Measurements from ENCODE around the gene DNAJC6. TPM values are rescaled to one million over a fixed set of nuclear protein-coding genes. Genes with fewer than 3 reads are reported as not detected.

DNAJC6 gene
- total and polyA plus RNA-seq, 2 donors from 2014 or later: 2.9 to 5.8 TPM

DNA sequence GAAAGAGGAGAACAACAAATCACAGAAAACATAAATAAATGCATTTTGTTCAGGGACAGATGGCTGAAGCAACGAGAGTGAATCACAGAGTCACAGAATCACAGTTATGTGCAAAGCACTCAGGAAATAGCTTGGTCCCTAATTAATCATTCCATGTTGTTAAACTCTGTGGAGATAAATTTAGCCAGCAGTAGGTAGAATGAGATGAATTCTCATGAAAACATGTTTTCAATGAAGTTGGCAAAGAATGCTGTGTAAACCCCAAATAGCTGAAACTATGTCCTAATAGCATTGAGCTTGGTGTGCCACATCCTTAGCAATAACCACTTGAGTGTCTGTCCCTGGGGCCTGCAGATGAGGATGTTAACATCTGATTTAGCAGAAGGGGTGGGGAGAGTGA, 131.6 kb downstream of the DNAJC6 start:
- FAIRE-seq (no peak), DNase-seq (no peak)
- TF ChIP-seq CTCF (IDR thresholded peaks at IDR 0.05; ENCODE audit: borderline replicate concordance, extremely low read depth, insufficient read depth): no peak
- Histone ChIP-seq H3K27ac (ENCODE audit: low read depth in 2 of 2, low read length in 2 of 2) (no peak overlapping the region), H3K4me3 (ENCODE audit: low read length in 3 of 3) (no peak overlapping the region), H3K9ac (ENCODE audit: low read length in 3 of 3) (no peak overlapping the region), H3K27me3 (ENCODE audit: control insufficient read depth, insufficient read depth, low read length) (no peaks in the 10 kb centered on the region), H3K4me1 (ENCODE audit: control insufficient read depth in 2 of 3, insufficient read depth in 2 of 3, low read depth in 1 of 3, low read length in 3 of 3) (peaks cover 0 to 2% (median 0%) of the 10 kb centered on the region in 3 donors), H3K36me3 (ENCODE audit: control insufficient read depth in 2 of 3, insufficient read depth in 3 of 3, low read length in 3 of 3) (no peaks in the 10 kb centered on the region), H3K9me3 (ENCODE audit: control insufficient read depth in 2 of 3, insufficient read depth in 1 of 3, low read length in 3 of 3) (no peaks in the 10 kb centered on the region)
- intact Hi-C loops (cut with DNase I): no loop called here

DNA sequence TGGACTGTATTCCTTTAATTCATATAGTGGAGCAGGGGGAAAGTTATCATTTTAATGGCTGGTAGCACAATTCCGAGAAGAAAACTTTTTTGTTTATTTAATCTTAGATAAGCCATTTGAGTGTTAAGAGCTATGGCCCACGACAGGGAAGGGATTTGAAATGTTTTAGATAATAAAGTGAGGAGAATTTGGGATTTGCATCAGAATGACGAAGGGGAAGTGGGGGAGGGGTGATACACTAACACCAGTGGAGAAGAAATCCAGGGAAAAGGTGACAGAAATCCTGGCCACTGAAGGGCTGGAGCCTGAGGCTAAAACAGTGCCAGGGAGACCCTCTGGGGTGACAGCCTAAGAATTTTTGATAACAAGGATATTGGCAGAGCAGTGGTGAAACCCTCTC, 132.1 kb downstream of the DNAJC6 start:
- no peaks in the 10 kb centered on the region for H3K9me3 ChIP-seq (ENCODE audit: control insufficient read depth in 2 of 3, insufficient read depth in 1 of 3, low read length in 3 of 3)
- FAIRE-seq: no peak
- H3K36me3 ChIP-seq (ENCODE audit: control insufficient read depth in 2 of 3, insufficient read depth in 3 of 3, low read length in 3 of 3): no peaks in the 10 kb centered on the region
- no peaks in the 10 kb centered on the region for H3K27me3 ChIP-seq (ENCODE audit: control insufficient read depth, insufficient read depth, low read length)
- H3K4me3 ChIP-seq (ENCODE audit: low read length in 3 of 3): no peak overlapping the region
- H3K27ac ChIP-seq (ENCODE audit: low read depth in 2 of 2, low read length in 2 of 2): no peak overlapping the region
- intact Hi-C loops (cut with DNase I): no loop called here
- no peak for DNase-seq
- H3K9ac ChIP-seq (ENCODE audit: low read length in 3 of 3): no peak overlapping the region
- no peak for TF ChIP-seq CTCF (IDR thresholded peaks at IDR 0.05; ENCODE audit: borderline replicate concordance, extremely low read depth, insufficient read depth)
- peaks cover 0 to 2% (median 0%) of the 10 kb centered on the region in 3 donors for H3K4me1 ChIP-seq (ENCODE audit: control insufficient read depth in 2 of 3, insufficient read depth in 2 of 3, low read depth in 1 of 3, low read length in 3 of 3)

- Histone ChIP-seq H3K27me3 (ENCODE audit: control insufficient read depth, insufficient read depth, low read length) (no peaks in the 10 kb centered on the region), H3K4me1 (ENCODE audit: control insufficient read depth in 2 of 3, insufficient read depth in 2 of 3, low read depth in 1 of 3, low read length in 3 of 3) (peaks cover 0 to 2% (median 0%) of the 10 kb centered on the region in 3 donors), H3K36me3 (ENCODE audit: control insufficient read depth in 2 of 3, insufficient read depth in 3 of 3, low read length in 3 of 3) (no peaks in the 10 kb centered on the region), H3K27ac (ENCODE audit: low read depth in 2 of 2, low read length in 2 of 2) (no peak overlapping the region), H3K4me3 (ENCODE audit: low read length in 3 of 3) (no peak overlapping the region), H3K9ac (ENCODE audit: low read length in 3 of 3) (no peak overlapping the region), H3K9me3 (ENCODE audit: control insufficient read depth in 2 of 3, insufficient read depth in 1 of 3, low read length in 3 of 3) (no peaks in the 10 kb centered on the region)
- intact Hi-C loops (cut with DNase I): no loop called here
- no peak for TF ChIP-seq CTCF (IDR thresholded peaks at IDR 0.05; ENCODE audit: borderline replicate concordance, extremely low read depth, insufficient read depth)
- DNase-seq: no peak
- FAIRE-seq: no peak
Observed at GRCh38 chr1:65442442-65442841, 133.1 kb downstream of the DNAJC6 start.

DNA sequence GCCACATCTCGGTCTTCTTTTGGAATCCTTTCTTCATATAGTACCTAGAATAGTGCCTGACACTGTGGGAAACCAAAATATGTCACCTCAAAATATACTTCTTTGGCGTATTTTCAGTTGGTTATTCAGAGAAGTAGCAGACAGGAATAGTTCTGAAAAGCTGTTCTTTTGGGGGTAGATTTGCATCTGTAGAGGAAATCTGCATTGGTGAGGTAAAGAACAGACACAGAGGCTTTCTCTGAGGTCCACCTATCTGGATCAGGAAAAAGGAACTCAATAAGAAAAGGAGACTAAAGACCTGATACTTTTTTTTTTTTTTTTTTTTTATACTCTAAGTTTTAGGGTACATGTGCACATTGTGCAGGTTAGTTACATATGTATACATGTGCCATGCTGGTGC, 134.3 kb downstream of the DNAJC6 start:
- Histone ChIP-seq H3K9me3 (ENCODE audit: control insufficient read depth in 2 of 3, insufficient read depth in 1 of 3, low read length in 3 of 3) (no peaks in the 10 kb centered on the region), H3K27ac (ENCODE audit: low read depth in 2 of 2, low read length in 2 of 2) (no peak overlapping the region), H3K4me1 (ENCODE audit: control insufficient read depth in 2 of 3, insufficient read depth in 2 of 3, low read depth in 1 of 3, low read length in 3 of 3) (peaks cover 0 to 2% (median 0%) of the 10 kb centered on the region in 3 donors), H3K27me3 (ENCODE audit: control insufficient read depth, insufficient read depth, low read length) (no peaks in the 10 kb centered on the region), H3K9ac (ENCODE audit: low read length in 3 of 3) (no peak overlapping the region), H3K36me3 (ENCODE audit: control insufficient read depth in 2 of 3, insufficient read depth in 3 of 3, low read length in 3 of 3) (no peaks in the 10 kb centered on the region), H3K4me3 (ENCODE audit: low read length in 3 of 3) (no peak overlapping the region)
- no peak for DNase-seq
- intact Hi-C loops (cut with DNase I): no loop called here
- no peak for FAIRE-seq
- no peak for TF ChIP-seq CTCF (IDR thresholded peaks at IDR 0.05; ENCODE audit: borderline replicate concordance, extremely low read depth, insufficient read depth)
